OCI-LY1 (cell line): ENCODE measurements around the gene ALKBH3.

ENCODE experiments used
- H2AFZ ChIP-seq: fragments of 200-600 bp; sonication (generic), shearing (Covaris generic); 2 replicates; pipeline ENCODE4 v1.6.0; 2014; ENCODE audit warnings: antibody characterized with exemption, mild to moderate bottlenecking, low read length
- H3F3A ChIP-seq: fragments of 200-600 bp; sonication (generic), shearing (Covaris generic); 2 replicates; pipeline ENCODE4 v1.6.0; 2014; ENCODE audit warnings: mild to moderate bottlenecking, antibody characterized with exemption, low read length, moderate library complexity; ENCODE audit not compliant: insufficient read depth
- H3K27ac ChIP-seq: fragments of 200-600 bp; sonication (generic); 2 replicates; pipeline ENCODE4 v1.5.1; 2014; ENCODE audit warnings: low read length, mixed run types, mild to moderate bottlenecking, low read depth; ENCODE audit not compliant: poor library complexity, severe bottlenecking
- H3K27me3 ChIP-seq: fragments of 200-600 bp; sonication (generic); 2 replicates; pipeline ENCODE4 v1.6.0; 2014; ENCODE audit warnings: antibody characterized with exemption, mild to moderate bottlenecking, low read length, moderate library complexity; ENCODE audit not compliant: insufficient read depth
- H3K36me3 ChIP-seq: fragments of 200-600 bp; sonication (generic); 2 replicates; pipeline ENCODE4 v1.6.1; 2014; ENCODE audit warnings: mild to moderate bottlenecking, antibody characterized with exemption, low read length, moderate library complexity, mixed read lengths; ENCODE audit not compliant: insufficient read depth
- H3K4me1 ChIP-seq: fragments of 200-600 bp; sonication (generic); 2 replicates; pipeline ENCODE4 v1.5.1; 2014; ENCODE audit warnings: mild to moderate bottlenecking, low read length, moderate library complexity; ENCODE audit not compliant: insufficient read depth, severe bottlenecking
- H3K4me2 ChIP-seq: fragments of 200-600 bp; sonication (generic), shearing (Covaris generic); 2 replicates; pipeline ENCODE4 v1.6.1; 2014; ENCODE audit warnings: low read length
- H3K4me3 ChIP-seq: fragments of 200-600 bp; sonication (generic); 2 replicates; pipeline ENCODE4 v1.5.1; 2014; ENCODE audit warnings: low read length, low read depth, mild to moderate bottlenecking, mixed read lengths; ENCODE audit not compliant: poor library complexity, severe bottlenecking
- H3K79me2 ChIP-seq: fragments of 200-600 bp; shearing (Covaris generic); 2 replicates; pipeline ENCODE4 v1.6.1; 2016; ENCODE audit warnings: mixed run types, low read length, mixed read lengths; ENCODE audit not compliant: insufficient read depth
- H3K9ac ChIP-seq: fragments of 200-600 bp; sonication (generic), shearing (Covaris generic); 2 replicates; pipeline ENCODE4 v1.6.1; 2014; ENCODE audit warnings: mild to moderate bottlenecking, low read length, mixed read lengths
- H3K9me2 ChIP-seq: fragments of 200-600 bp; sonication (generic), shearing (Covaris generic); 2 replicates; pipeline ENCODE4 v1.6.1; 2014; ENCODE audit warnings: low read depth, mild to moderate bottlenecking, low read length, mixed read lengths
- H3K9me3 ChIP-seq: fragments of 200-600 bp; shearing (Covaris generic); 2 replicates; pipeline ENCODE4 v1.6.1; 2014; ENCODE audit warnings: low read length, mixed read lengths
- H4K20me1 ChIP-seq: fragments of 200-600 bp; sonication (generic), shearing (Covaris generic); 2 replicates; pipeline ENCODE4 v1.6.0; 2016; ENCODE audit warnings: mild to moderate bottlenecking, low read length; ENCODE audit not compliant: insufficient read depth
- CTCF ChIP-seq: fragments of 200-600 bp; sonication (generic), shearing (Covaris generic); IDR thresholded peaks from 2 replicates; pipeline ENCODE4 v1.5.1; 2017; ENCODE audit warnings: mild to moderate bottlenecking, antibody characterized with exemption, low read length, moderate library complexity, mixed read lengths
- EZH2 ChIP-seq: fragments of 200-600 bp; sonication (generic), shearing (Covaris generic); IDR thresholded peaks from 2 replicates; pipeline ENCODE4 v1.8.0; 2017; ENCODE audit warnings: borderline replicate concordance, mixed run types, mild to moderate bottlenecking, antibody characterized with exemption, low read length, moderate library complexity, mixed read lengths

The ALKBH3 gene

DNA sequence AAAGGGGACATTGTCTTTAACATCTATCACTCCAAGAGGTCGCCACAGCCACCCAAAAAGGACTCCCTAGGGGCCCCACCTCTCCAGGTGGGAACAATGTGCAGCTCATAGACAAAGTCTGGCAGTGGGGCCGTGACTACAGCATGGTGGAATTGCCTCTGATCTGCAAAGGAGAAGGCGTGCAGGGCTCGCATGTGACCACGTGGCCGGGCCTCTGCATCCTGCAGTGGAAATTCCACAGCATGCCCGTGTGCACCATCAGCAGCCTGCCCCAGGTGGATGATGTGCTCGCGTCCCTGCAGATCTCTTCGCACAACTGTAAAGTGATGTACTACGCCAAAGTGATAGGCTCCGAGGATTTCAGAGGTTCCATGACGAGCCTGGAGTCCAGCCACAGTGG is 18.5 kb downstream of the ALKBH3 start:
- no peaks in the 10 kb centered on the region for H3K4me1 ChIP-seq
- H3K9me2 ChIP-seq, result no peaks in the 10 kb centered on the region

GRCh38 chr11:43901551-43901950 is 20.9 kb downstream of the ALKBH3 start:
- no peaks in the 10 kb centered on the region for H3K4me1 ChIP-seq
- H3K9me2 ChIP-seq, result no peaks in the 10 kb centered on the region
- no peaks in the 10 kb centered on the region for H4K20me1 ChIP-seq
- no peak overlapping the region for H3K4me3 ChIP-seq
- H3K27ac ChIP-seq, result no peak overlapping the region
- H3K36me3 ChIP-seq, result no peaks in the 10 kb centered on the region
- no peak for TF ChIP-seq EZH2
- TF ChIP-seq CTCF, result no peak
- no peaks in the 10 kb centered on the region for H3K9me3 ChIP-seq
- H3K27me3 ChIP-seq, result no peaks in the 10 kb centered on the region
- no peaks in the 10 kb centered on the region for H3F3A ChIP-seq
- no peaks in the 10 kb centered on the region for H3K79me2 ChIP-seq
- H3K4me2 ChIP-seq, result no peak overlapping the region
- H2AFZ ChIP-seq, result no peak overlapping the region
- H3K9ac ChIP-seq, result no peak overlapping the region

More for the DNA sequence above, 18.5 kb downstream of the ALKBH3 start:
- no peak overlapping the region for H3K9ac ChIP-seq
- no peak for TF ChIP-seq CTCF
- TF ChIP-seq EZH2, result no peak
- no peaks in the 10 kb centered on the region for H3K79me2 ChIP-seq
- no peak overlapping the region for H3K4me2 ChIP-seq
- no peaks in the 10 kb centered on the region for H4K20me1 ChIP-seq
- no peaks in the 10 kb centered on the region for H3K9me3 ChIP-seq
- no peaks in the 10 kb centered on the region for H3F3A ChIP-seq
- no peaks in the 10 kb centered on the region for H3K27me3 ChIP-seq
- H2AFZ ChIP-seq, result no peak overlapping the region
- no peaks in the 10 kb centered on the region for H3K36me3 ChIP-seq
- no peak overlapping the region for H3K4me3 ChIP-seq
- no peak overlapping the region for H3K27ac ChIP-seq

DNA sequence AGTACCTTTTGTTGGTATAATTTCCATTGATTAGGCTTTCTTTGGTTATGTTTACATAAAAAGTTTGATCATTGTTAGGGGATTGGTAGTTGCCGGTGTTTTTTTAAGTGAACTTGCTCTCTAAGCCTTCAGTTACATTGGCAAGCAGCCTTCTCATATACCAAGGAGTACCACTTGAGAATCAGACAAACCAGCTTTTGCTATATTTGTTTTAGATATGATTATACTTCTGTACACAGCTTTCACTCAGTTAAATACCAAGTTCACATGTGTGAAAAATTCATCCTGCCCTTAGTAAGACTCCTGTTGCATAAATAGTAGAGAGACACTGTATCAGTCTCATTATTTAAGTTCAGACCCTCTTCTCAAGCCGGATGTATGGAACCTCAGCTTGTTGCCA is 22.4 kb downstream of the ALKBH3 start:
- Histone ChIP-seq H3K79me2 (no peaks in the 10 kb centered on the region), H2AFZ (no peak overlapping the region), H3K4me2 (no peak overlapping the region), H3K9ac (no peak overlapping the region), H3K9me2 (no peaks in the 10 kb centered on the region), H3F3A (no peaks in the 10 kb centered on the region), H3K36me3 (no peaks in the 10 kb centered on the region), H3K27ac (no peak overlapping the region), H4K20me1 (no peaks in the 10 kb centered on the region), H3K4me1 (no peaks in the 10 kb centered on the region), H3K4me3 (no peak overlapping the region), H3K27me3 (no peaks in the 10 kb centered on the region), H3K9me3 (no peaks in the 10 kb centered on the region)
- TF ChIP-seq CTCF (no peak), EZH2 (no peak)
